Keratinocyte (primary cell): Measurements from ENCODE around the gene NFATC1. TPM values are rescaled to one million over a fixed set of nuclear protein-coding genes. Genes with fewer than 3 reads are reported as not detected.

Experiments
- DNase-seq: peaks from one replicate; pipeline ENCODE4 v3.0.0-alpha.2; 2011; ENCODE audit warnings: low read depth, missing footprints, low spot score
- FAIRE-seq: peaks from 2 replicates; lab custom pipeline; 2011; peaks lifted over from hg19 to GRCh38; lab: Jason Lieb, UNC
- H2AFZ ChIP-seq: 2 replicates; pipeline ENCODE4 v1.6.0; 2012; ENCODE audit warnings: low read length, control low read depth, inconsistent platforms; ENCODE audit not compliant: control insufficient read depth
- H3K27ac ChIP-seq: 2 replicates; pipeline ENCODE4 v1.5.1; 2011; ENCODE audit warnings: low read length; ENCODE audit not compliant: control insufficient read depth, insufficient read depth
- H3K27me3 ChIP-seq: 3 replicates; pipeline ENCODE4 v1.6.0; 2011; ENCODE audit warnings: low read length; ENCODE audit not compliant: control insufficient read depth, insufficient read depth; ENCODE audit errors: extremely low read depth
- H3K36me3 ChIP-seq, 2 experiments: 2 replicates in 1 of 2; 3 replicates in 1 of 2; pipeline ENCODE4 v1.5.1; 2011; ENCODE audit warnings: low read length in 2 of 2, mild to moderate bottlenecking in 1 of 2; ENCODE audit not compliant: control insufficient read depth in 2 of 2, insufficient read depth in 2 of 2; ENCODE audit errors: extremely low read depth in 1 of 2
- H3K4me1 ChIP-seq: 3 replicates; pipeline ENCODE4 v1.5.1; 2011; ENCODE audit warnings: low read length; ENCODE audit not compliant: control insufficient read depth, insufficient read depth; ENCODE audit errors: extremely low read depth
- H3K4me2 ChIP-seq: 3 replicates; pipeline ENCODE4 v1.6.0; 2011; ENCODE audit warnings: low read depth, low read length; ENCODE audit not compliant: control insufficient read depth, insufficient read depth; ENCODE audit errors: extremely low read depth
- H3K4me3 ChIP-seq, 3 experiments: fragments of 200-600 bp in 1 of 3; sonication (generic) in 1 of 3; 2 replicates in 2 of 3; 3 replicates in 1 of 3; pipeline ENCODE4 v1.5.1; 2011 to 2016; ENCODE audit warnings: low read length in 3 of 3, mild to moderate bottlenecking in 3 of 3, control low read depth in 2 of 3, inconsistent platforms in 1 of 3, low read depth in 1 of 3, mixed read lengths in 1 of 3, mixed run types in 1 of 3, moderate library complexity in 1 of 3; ENCODE audit not compliant: control insufficient read depth in 2 of 3, insufficient read depth in 2 of 3; ENCODE audit errors: extremely low read depth in 1 of 3
- H3K79me2 ChIP-seq: 2 replicates; pipeline ENCODE4 v1.6.0; 2012; ENCODE audit warnings: low read length; ENCODE audit not compliant: control insufficient read depth, insufficient read depth
- H3K9ac ChIP-seq: 3 replicates; pipeline ENCODE4 v1.6.0; 2011; ENCODE audit warnings: low read length; ENCODE audit not compliant: control insufficient read depth, insufficient read depth; ENCODE audit errors: extremely low read depth
- H3K9me1 ChIP-seq: 3 replicates; pipeline ENCODE4 v1.6.0; 2011; ENCODE audit warnings: low read length; ENCODE audit not compliant: control insufficient read depth, insufficient read depth; ENCODE audit errors: extremely low read depth
- H3K9me3 ChIP-seq: 2 replicates; pipeline ENCODE4 v1.5.1; 2012; ENCODE audit warnings: low read depth, low read length; ENCODE audit not compliant: control insufficient read depth
- H4K20me1 ChIP-seq: 3 replicates; pipeline ENCODE4 v1.6.0; 2011; ENCODE audit warnings: low read length; ENCODE audit not compliant: control insufficient read depth, insufficient read depth; ENCODE audit errors: extremely low read depth
- EZH2 ChIP-seq: IDR thresholded peaks from one replicate; pipeline ENCODE4 v1.6.1; 2012; ENCODE audit warnings: inconsistent platforms, mild to moderate bottlenecking, low read length, moderate library complexity
- dilution Hi-C: fragments of 300-500 bp; cut with MboI; formaldehyde crosslinking; loops from one replicate; pipeline ENCODE4 v1.7.0; 2020; ENCODE audit warnings: low sequenced_read_pairs; ENCODE audit not compliant: extremely low pct_ligation_motif_present
- polyA plus RNA-seq, 5 experiments: library from polyadenylated mRNA; depleted of rRNA in 3 of 5; stranded (reverse) in 3 of 5; stranded (forward) in 1 of 5; unstranded in 1 of 5; fragments of >200 nt; gene quantifications; 1 replicate in 1 of 5; 2 replicates in 3 of 5; 3 replicates in 1 of 5; pipeline versions ENCODE4 v1.2.1 to v1.2.3, GENCODE V29; 2011 to 2012; ENCODE audit warnings: missing spikeins in 2 of 5, low read depth in 1 of 5, low replicate concordance in 1 of 5
- TF ChIP-seq, protein P1 (sequence below), 3 experiments: IDR thresholded peaks in 1 of 3; conservative IDR thresholded peaks in 1 of 3; optimal IDR thresholded peaks in 1 of 3; 2 replicates in 2 of 3; 3 replicates in 1 of 3; pipeline versions ENCODE3 to v1.5.1; 2011; ENCODE audit warnings: low read length in 3 of 3, mild to moderate bottlenecking in 3 of 3, moderate library complexity in 2 of 3, control low read depth in 1 of 3, inconsistent platforms in 1 of 3; ENCODE audit not compliant: insufficient read depth in 2 of 3; ENCODE audit errors: extremely low read depth in 1 of 3

NFATC1 gene
- polyA plus RNA-seq, 1 donor (not counting 4 experiments of a cell fraction or from before 2014, with no cell fraction given): 0.77 TPM

DNA sequence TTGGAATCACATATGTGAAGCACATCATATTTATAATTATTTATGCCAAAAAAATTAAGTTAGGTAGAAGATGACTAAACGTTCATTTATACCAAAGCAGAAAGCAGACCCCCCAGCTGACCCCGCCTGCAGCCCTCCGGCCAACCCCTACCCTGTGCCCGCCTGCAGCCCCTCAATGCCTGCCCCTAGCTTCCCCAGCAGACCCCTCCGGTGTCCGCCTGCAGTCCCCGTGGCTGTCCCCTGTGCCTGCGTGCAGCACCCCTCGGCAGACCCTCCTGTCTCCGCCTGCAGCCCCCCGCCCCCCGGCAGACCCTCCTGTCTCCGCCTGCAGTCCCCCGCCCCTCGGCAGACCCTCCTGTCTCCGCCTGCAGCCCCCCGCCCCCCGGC, 136.2 kb downstream of the NFATC1 start:
- H2AFZ ChIP-seq: no peak overlapping the region
- H4K20me1 ChIP-seq: no peaks in the 10 kb centered on the region
- peaks cover 12% of the 10 kb centered on the region for H3K27me3 ChIP-seq
- no peaks in the 10 kb centered on the region for H3K9me3 ChIP-seq
- H3K4me1 ChIP-seq: no peaks in the 10 kb centered on the region
- DNase-seq (no peak), FAIRE-seq (no peak)
- no peaks in the 10 kb centered on the region for H3K9me1 ChIP-seq
- no peaks in the 10 kb centered on the region for H3K79me2 ChIP-seq
- H3K4me2 ChIP-seq: no peak overlapping the region
- no peak overlapping the region for H3K9ac ChIP-seq
- H3K36me3 ChIP-seq: peaks cover 0 to 2% of the 10 kb centered on the region in 2 experiments
- H3K4me3 ChIP-seq: no peak overlapping the region
- TF ChIP-seq, protein P1, sequence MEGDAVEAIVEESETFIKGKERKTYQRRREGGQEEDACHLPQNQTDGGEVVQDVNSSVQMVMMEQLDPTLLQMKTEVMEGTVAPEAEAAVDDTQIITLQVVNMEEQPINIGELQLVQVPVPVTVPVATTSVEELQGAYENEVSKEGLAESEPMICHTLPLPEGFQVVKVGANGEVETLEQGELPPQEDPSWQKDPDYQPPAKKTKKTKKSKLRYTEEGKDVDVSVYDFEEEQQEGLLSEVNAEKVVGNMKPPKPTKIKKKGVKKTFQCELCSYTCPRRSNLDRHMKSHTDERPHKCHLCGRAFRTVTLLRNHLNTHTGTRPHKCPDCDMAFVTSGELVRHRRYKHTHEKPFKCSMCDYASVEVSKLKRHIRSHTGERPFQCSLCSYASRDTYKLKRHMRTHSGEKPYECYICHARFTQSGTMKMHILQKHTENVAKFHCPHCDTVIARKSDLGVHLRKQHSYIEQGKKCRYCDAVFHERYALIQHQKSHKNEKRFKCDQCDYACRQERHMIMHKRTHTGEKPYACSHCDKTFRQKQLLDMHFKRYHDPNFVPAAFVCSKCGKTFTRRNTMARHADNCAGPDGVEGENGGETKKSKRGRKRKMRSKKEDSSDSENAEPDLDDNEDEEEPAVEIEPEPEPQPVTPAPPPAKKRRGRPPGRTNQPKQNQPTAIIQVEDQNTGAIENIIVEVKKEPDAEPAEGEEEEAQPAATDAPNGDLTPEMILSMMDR (optimal IDR thresholded peaks at IDR 0.05 in 1 of 3, IDR thresholded peaks at IDR 0.05 in 1 of 3, conservative IDR thresholded peaks at IDR 0.05 in 1 of 3; ENCODE audit: extremely low read depth in 1 of 3, insufficient read depth in 2 of 3, low read length in 3 of 3): no peak
- TF ChIP-seq EZH2: no peak
- dilution Hi-C loops: no loop called here
- no peak overlapping the region for H3K27ac ChIP-seq

DNA sequence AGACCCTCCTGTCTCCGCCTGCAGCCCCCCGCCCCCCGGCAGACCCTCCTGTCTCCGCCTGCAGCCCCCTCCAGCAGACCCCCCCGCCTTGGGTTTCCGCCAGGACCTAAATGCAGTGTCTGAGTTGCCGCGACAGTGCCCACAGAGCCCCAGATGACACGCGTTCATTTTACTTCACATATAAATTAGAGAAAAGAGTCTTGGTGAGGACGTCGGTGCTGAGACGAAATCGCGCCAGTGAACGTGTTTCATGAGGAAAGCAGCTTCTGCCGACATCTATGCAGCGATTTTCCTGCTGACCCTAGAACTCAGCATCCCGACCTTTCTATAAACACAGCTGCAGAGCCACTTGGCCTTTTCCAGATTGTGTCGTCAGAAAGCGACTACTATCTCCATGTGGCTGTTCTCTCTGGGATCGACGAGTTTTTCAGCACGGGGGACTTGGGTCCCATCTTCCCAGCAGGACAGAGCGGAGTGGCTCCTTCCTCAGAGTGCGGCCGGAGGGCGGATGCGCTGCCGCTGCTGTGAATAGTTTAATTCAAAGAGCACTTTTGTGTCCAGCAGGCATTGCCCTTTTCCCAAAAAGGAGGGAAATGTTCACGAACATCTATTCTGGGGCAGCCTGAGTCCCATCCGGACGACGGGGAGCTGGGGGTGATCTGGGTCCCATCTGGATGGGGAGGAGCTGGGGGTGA, 136.7 kb downstream of the NFATC1 start:
- TF ChIP-seq, protein P1 (optimal IDR thresholded peaks at IDR 0.05 in 1 of 3, IDR thresholded peaks at IDR 0.05 in 1 of 3, conservative IDR thresholded peaks at IDR 0.05 in 1 of 3; ENCODE audit: extremely low read depth in 1 of 3, insufficient read depth in 2 of 3, low read length in 3 of 3): no peak
- no peak for TF ChIP-seq EZH2
- Histone ChIP-seq H3K9me1 (no peaks in the 10 kb centered on the region), H3K9me3 (no peaks in the 10 kb centered on the region), H3K4me1 (no peaks in the 10 kb centered on the region), H3K9ac (no peak overlapping the region), H3K27ac (no peak overlapping the region), H4K20me1 (no peaks in the 10 kb centered on the region), H3K4me2 (no peak overlapping the region), H3K4me3 (no peak overlapping the region), H2AFZ (no peak overlapping the region), H3K36me3 (peaks cover 0 to 2% of the 10 kb centered on the region in 2 experiments), H3K27me3 (peaks cover 8% of the 10 kb centered on the region), H3K79me2 (no peaks in the 10 kb centered on the region)
- FAIRE-seq (no peak), DNase-seq (no peak)
- dilution Hi-C loops: no loop called here
